Measurements from ENCODE around the gene PSTPIP1. TPM values are rescaled to one million over a fixed set of nuclear protein-coding genes. Genes with fewer than 3 reads are reported as not detected.

PSTPIP1 gene
- polyA plus RNA-seq, 1 donor (not counting 4 experiments of a cell fraction or from before 2014, with no cell fraction given), result 9.6 TPM

GRCh38 chr15:77002954-77003912, 8.3 kb downstream of the PSTPIP1 start:
- DNase-seq (ENCODE audit: low read depth, low spot score) (no peak), FAIRE-seq (no peak)
- TF ChIP-seq CTCF (optimal IDR thresholded peaks at IDR 0.05 in 1 of 3, IDR thresholded peaks at IDR 0.05 in 1 of 3, conservative IDR thresholded peaks at IDR 0.05 in 1 of 3; ENCODE audit: extremely low read depth in 1 of 3, insufficient read depth in 2 of 3, low read length in 3 of 3) (no peak), EZH2 (IDR thresholded peaks at IDR 0.05; ENCODE audit: low read length) (no peak)
- Histone ChIP-seq H3K9ac (ENCODE audit: control insufficient read depth, extremely low read depth, insufficient read depth, low read length) (no peak overlapping the region), H3K9me3 (ENCODE audit: control insufficient read depth, low read depth, low read length) (no peaks in the 10 kb centered on the region), H3K27me3 (ENCODE audit: control insufficient read depth, extremely low read depth, insufficient read depth, low read length) (no peaks in the 10 kb centered on the region), H3K9me1 (ENCODE audit: control insufficient read depth, extremely low read depth, insufficient read depth, low read length) (no peaks in the 10 kb centered on the region), H2AFZ (ENCODE audit: control insufficient read depth, low read length) (no peak overlapping the region), H4K20me1 (ENCODE audit: control insufficient read depth, extremely low read depth, insufficient read depth, low read length) (no peaks in the 10 kb centered on the region), H3K36me3 (ENCODE audit: control insufficient read depth in 2 of 2, extremely low read depth in 1 of 2, insufficient read depth in 2 of 2, low read length in 2 of 2) (peaks cover 0 to 6% of the 10 kb centered on the region in 2 experiments), H3K79me2 (ENCODE audit: control insufficient read depth, insufficient read depth, low read length) (peaks cover 17% of the 10 kb centered on the region), H3K4me1 (ENCODE audit: control insufficient read depth, extremely low read depth, insufficient read depth, low read length) (no peaks in the 10 kb centered on the region), H3K4me2 (ENCODE audit: control insufficient read depth, extremely low read depth, insufficient read depth, low read depth, low read length) (no peak overlapping the region), H3K4me3 (ENCODE audit: control insufficient read depth in 2 of 3, extremely low read depth in 1 of 3, insufficient read depth in 2 of 3, low read depth in 1 of 3, low read length in 3 of 3) (no peak overlapping the region), H3K27ac (ENCODE audit: control insufficient read depth, insufficient read depth, low read length) (no peak overlapping the region)
- dilution Hi-C loops (cut with MboI; ENCODE audit: extremely low pct_ligation_motif_present, low sequenced_read_pairs), result no loop called here

GRCh38 chr15:77004189-77004588, 9.3 kb downstream of the PSTPIP1 start:
- Histone ChIP-seq H4K20me1 (ENCODE audit: control insufficient read depth, extremely low read depth, insufficient read depth, low read length) (no peaks in the 10 kb centered on the region), H3K27ac (ENCODE audit: control insufficient read depth, insufficient read depth, low read length) (no peak overlapping the region), H3K79me2 (ENCODE audit: control insufficient read depth, insufficient read depth, low read length) (peaks cover 13% of the 10 kb centered on the region), H3K36me3 (ENCODE audit: control insufficient read depth in 2 of 2, extremely low read depth in 1 of 2, insufficient read depth in 2 of 2, low read length in 2 of 2) (peaks cover 0 to 6% of the 10 kb centered on the region in 2 experiments), H3K4me2 (ENCODE audit: control insufficient read depth, extremely low read depth, insufficient read depth, low read depth, low read length) (no peak overlapping the region), H3K9me1 (ENCODE audit: control insufficient read depth, extremely low read depth, insufficient read depth, low read length) (no peaks in the 10 kb centered on the region), H3K9me3 (ENCODE audit: control insufficient read depth, low read depth, low read length) (no peaks in the 10 kb centered on the region), H3K4me3 (ENCODE audit: control insufficient read depth in 2 of 3, extremely low read depth in 1 of 3, insufficient read depth in 2 of 3, low read depth in 1 of 3, low read length in 3 of 3) (no peak overlapping the region), H3K9ac (ENCODE audit: control insufficient read depth, extremely low read depth, insufficient read depth, low read length) (no peak overlapping the region), H3K27me3 (ENCODE audit: control insufficient read depth, extremely low read depth, insufficient read depth, low read length) (no peaks in the 10 kb centered on the region), H2AFZ (ENCODE audit: control insufficient read depth, low read length) (no peak overlapping the region), H3K4me1 (ENCODE audit: control insufficient read depth, extremely low read depth, insufficient read depth, low read length) (no peaks in the 10 kb centered on the region)
- no peak for DNase-seq (ENCODE audit: low read depth, low spot score)
- TF ChIP-seq EZH2 (IDR thresholded peaks at IDR 0.05; ENCODE audit: low read length) (no peak), CTCF (optimal IDR thresholded peaks at IDR 0.05 in 1 of 3, IDR thresholded peaks at IDR 0.05 in 1 of 3, conservative IDR thresholded peaks at IDR 0.05 in 1 of 3; ENCODE audit: extremely low read depth in 1 of 3, insufficient read depth in 2 of 3, low read length in 3 of 3) (no peak)
- no peak for FAIRE-seq
- dilution Hi-C loops (cut with MboI; ENCODE audit: extremely low pct_ligation_motif_present, low sequenced_read_pairs), result no loop called here
